SK-N-MC (cell line): Measurements from ENCODE around the gene DGKB.

Experiments used
- EZH2 ChIP-seq: fragments of 200-600 bp; sonication (generic); IDR thresholded peaks from one replicate; pipeline ENCODE4 v1.6.1; 2017; ENCODE audit warnings: antibody characterized with exemption
- FOXP2 ChIP-seq: optimal IDR thresholded peaks from 2 replicates; pipeline ENCODE3; 2011; ENCODE audit warnings: mild to moderate bottlenecking, moderate library complexity; ENCODE audit not compliant: insufficient read depth; ENCODE audit errors: extremely low read length, control extremely low read depth
- POLR2AphosphoS5 ChIP-seq: IDR thresholded peaks from 2 replicates; pipeline ENCODE4 v1.6.1; 2012; ENCODE audit warnings: mild to moderate bottlenecking, low read depth, low read length, borderline replicate concordance

GRCh38 chr7:14207138-14207537 is 695.4 kb downstream of the DGKB start:
- TF ChIP-seq POLR2AphosphoS5 = no peak
- no peak for TF ChIP-seq EZH2
- no peak for TF ChIP-seq FOXP2
